ENCODE data around the gene NOP53. TPM values are rescaled to one million over a fixed set of nuclear protein-coding genes. Genes with fewer than 3 reads are reported as not detected.
A peak's percentile ranks its signal among the peaks of the same experiment; 100 is the strongest.

NOP53 gene
- total RNA-seq, 2 experiments from 2014 or later, result 368 to 402 TPM

- Mint-ChIP-seq H3K27ac (peak overlapping the region; percentile 16), H3K9me3 (no peaks in the 10 kb centered on the region), H3K27me3 (no peaks in the 10 kb centered on the region), H3K4me1 (peaks cover 75% of the 10 kb centered on the region), H3K36me3 (ENCODE audit: low read depth) (peaks cover 50% of the 10 kb centered on the region), H3K4me3 (peak overlapping the region; percentile 38)
- ChIA-PET POLR2A (no interaction called here), CTCF (interaction anchor here (1.1 kb wide), 1 partner anchor 8 kb away, joined by 4 read pairs; no protein-coding TSS in a partner anchor)
- DNase-seq, result no peak
Measured at GRCh38 chr19:47749326-47749725, 4.0 kb downstream of the NOP53 start.

GRCh38 chr19:47750752-47751151 lies 5.4 kb downstream of the NOP53 start:
- Mint-ChIP-seq H3K36me3 (ENCODE audit: low read depth) (peaks cover 50% of the 10 kb centered on the region), H3K27ac (no peak overlapping the region)
- POLR2A ChIA-PET, result no interaction called here

GRCh38 chr19:47752440-47753211 lies 7.3 kb downstream of the NOP53 start:
- ChIA-PET POLR2A (no interaction called here), CTCF (interaction anchor here (1.3 to 1.5 kb wide), 2 partner anchors 9 to 45 kb away, joined by 4 to 6 read pairs; no protein-coding TSS in a partner anchor)
- Mint-ChIP-seq H3K4me1 (peaks cover 58% of the 10 kb centered on the region), H3K36me3 (ENCODE audit: low read depth) (peaks cover 56% of the 10 kb centered on the region), H3K27ac (peak overlapping the region; percentile 82), H3K9me3 (no peaks in the 10 kb centered on the region), H3K4me3 (peak overlapping the region; percentile 25), H3K27me3 (no peaks in the 10 kb centered on the region)
- peak; percentile 44 for DNase-seq

More at GRCh38 chr19:47750752-47751151, 5.4 kb downstream of the NOP53 start:
- CTCF ChIA-PET, result interaction anchor here (1.3 kb wide), 1 partner anchor 11 kb away, joined by 3 read pairs; no protein-coding TSS in a partner anchor
- H3K9me3 Mint-ChIP-seq, result no peaks in the 10 kb centered on the region
- no peak for DNase-seq
- no peak overlapping the region for H3K4me3 Mint-ChIP-seq
- no peaks in the 10 kb centered on the region for H3K27me3 Mint-ChIP-seq
- H3K4me1 Mint-ChIP-seq, result peaks cover 66% of the 10 kb centered on the region

GRCh38 chr19:47754206-47755064 lies 9.1 kb downstream of the NOP53 start:
- Mint-ChIP-seq H3K4me3 (no peak overlapping the region), H3K27me3 (no peaks in the 10 kb centered on the region), H3K27ac (no peak overlapping the region), H3K4me1 (peaks cover 43% of the 10 kb centered on the region), H3K36me3 (ENCODE audit: low read depth) (peaks cover 58% of the 10 kb centered on the region), H3K9me3 (no peaks in the 10 kb centered on the region)
- DNase-seq, result no peak
- ChIA-PET CTCF (no interaction called here), POLR2A (interaction anchor here (0.6 kb wide), 1 partner anchor 9 kb away, joined by 6 read pairs; no protein-coding TSS in a partner anchor)

GRCh38 chr19:47755065-47755761 lies 9.9 kb downstream of the NOP53 start:
- no peaks in the 10 kb centered on the region for H3K9me3 Mint-ChIP-seq
- ChIA-PET POLR2A (no interaction called here), CTCF (no interaction called here)
- DNase-seq, result no peak
- H3K27ac Mint-ChIP-seq, result no peak overlapping the region
- H3K36me3 Mint-ChIP-seq (ENCODE audit: low read depth), result peaks cover 55% of the 10 kb centered on the region
- H3K4me3 Mint-ChIP-seq, result no peak overlapping the region
- H3K4me1 Mint-ChIP-seq, result peaks cover 35% of the 10 kb centered on the region
- H3K27me3 Mint-ChIP-seq, result no peaks in the 10 kb centered on the region

GRCh38 chr19:47755762-47756626 lies 10.6 kb downstream of the NOP53 start:
- Mint-ChIP-seq H3K9me3 (no peaks in the 10 kb centered on the region), H3K36me3 (ENCODE audit: low read depth) (peaks cover 53% of the 10 kb centered on the region), H3K4me1 (peaks cover 30% of the 10 kb centered on the region), H3K27ac (no peak overlapping the region), H3K4me3 (no peak overlapping the region), H3K27me3 (no peaks in the 10 kb centered on the region)
- no peak for DNase-seq
- ChIA-PET POLR2A (no interaction called here), CTCF (interaction anchor here (1.4 kb wide), 1 partner anchor 9 kb away, joined by 5 read pairs; no protein-coding TSS in a partner anchor)

GRCh38 chr19:47756627-47756929 lies 11.2 kb downstream of the NOP53 start:
- ChIA-PET CTCF (interaction anchor here (1.4 kb wide), 1 partner anchor 9 kb away, joined by 5 read pairs; no protein-coding TSS in a partner anchor), POLR2A (no interaction called here)
- Mint-ChIP-seq H3K36me3 (ENCODE audit: low read depth) (peaks cover 50% of the 10 kb centered on the region), H3K27me3 (no peaks in the 10 kb centered on the region), H3K9me3 (no peaks in the 10 kb centered on the region), H3K27ac (no peak overlapping the region), H3K4me1 (peaks cover 24% of the 10 kb centered on the region), H3K4me3 (no peak overlapping the region)
- no peak for DNase-seq

GRCh38 chr19:47756953-47757608 lies 11.7 kb downstream of the NOP53 start:
- Mint-ChIP-seq H3K27me3 (no peaks in the 10 kb centered on the region), H3K9me3 (no peaks in the 10 kb centered on the region), H3K4me1 (peaks cover 21% of the 10 kb centered on the region), H3K36me3 (ENCODE audit: low read depth) (peaks cover 48% of the 10 kb centered on the region), H3K4me3 (no peak overlapping the region), H3K27ac (no peak overlapping the region)
- CTCF ChIA-PET, result interaction anchor here (1.2 to 1.8 kb wide), 3 partner anchors 8 to 35 kb away, joined by 3 to 5 read pairs (median 4); no protein-coding TSS in a partner anchor
- POLR2A ChIA-PET, result no interaction called here
- no peak for DNase-seq

GRCh38 chr19:47757617-47758442 lies 12.5 kb downstream of the NOP53 start:
- H3K27ac Mint-ChIP-seq, result no peak overlapping the region

GRCh38 chr19:47758443-47758804 lies 13.1 kb downstream of the NOP53 start:
- CTCF ChIA-PET, result interaction anchor here (1.8 kb wide), 1 partner anchor 10 kb away, joined by 4 read pairs; no protein-coding TSS in a partner anchor
- peaks cover 7% of the 10 kb centered on the region for H3K4me1 Mint-ChIP-seq

More at GRCh38 chr19:47757617-47758442, 12.5 kb downstream of the NOP53 start:
- peaks cover 41% of the 10 kb centered on the region for H3K36me3 Mint-ChIP-seq (ENCODE audit: low read depth)
- peaks cover 13% of the 10 kb centered on the region for H3K4me1 Mint-ChIP-seq
- H3K9me3 Mint-ChIP-seq, result no peaks in the 10 kb centered on the region
- no peaks in the 10 kb centered on the region for H3K27me3 Mint-ChIP-seq
- no peak for DNase-seq
- POLR2A ChIA-PET, result no interaction called here
- no peak overlapping the region for H3K4me3 Mint-ChIP-seq
- CTCF ChIA-PET, result interaction anchor here (0.5 to 1.8 kb wide), 4 partner anchors 8 to 460 kb away, joined by 3 to 5 read pairs (median 4); no protein-coding TSS in a partner anchor

GRCh38 chr19:47760632-47760999 lies 15.3 kb downstream of the NOP53 start:
- H3K36me3 Mint-ChIP-seq (ENCODE audit: low read depth), result peaks cover 27% of the 10 kb centered on the region
- no peak overlapping the region for H3K4me3 Mint-ChIP-seq
- CTCF ChIA-PET, result interaction anchor here (1.2 kb wide), 1 partner anchor 16 kb away, joined by 3 read pairs; no protein-coding TSS in a partner anchor
- H3K4me1 Mint-ChIP-seq, result peaks cover 3% of the 10 kb centered on the region
- H3K27me3 Mint-ChIP-seq, result no peaks in the 10 kb centered on the region
- no peak overlapping the region for H3K27ac Mint-ChIP-seq
- no peaks in the 10 kb centered on the region for H3K9me3 Mint-ChIP-seq
- POLR2A ChIA-PET, result no interaction called here
- DNase-seq, result no peak

More at GRCh38 chr19:47758443-47758804, 13.1 kb downstream of the NOP53 start:
- Mint-ChIP-seq H3K4me3 (no peak overlapping the region), H3K27ac (no peak overlapping the region), H3K27me3 (no peaks in the 10 kb centered on the region), H3K9me3 (no peaks in the 10 kb centered on the region), H3K36me3 (ENCODE audit: low read depth) (peaks cover 35% of the 10 kb centered on the region)
- DNase-seq, result no peak
- POLR2A ChIA-PET, result no interaction called here

Data from activated CD4-positive, alpha-beta T cell treated with anti-CD3 and anti-CD28 coated beads, Interleukin-2, amount 10 ng/mL, durations not matched to agents 7 days and 5 days (primary cell).